NCI-H2029 (cell line): ENCODE results near the gene SPON1.
A peak's percentile ranks its signal among the peaks of the same experiment; 100 is the strongest.

Experiments used
- DNase-seq: peaks from one replicate; lab custom pipeline; 2025; lab: John Stamatoyannopoulos, UW

Gene SPON1

DNA sequence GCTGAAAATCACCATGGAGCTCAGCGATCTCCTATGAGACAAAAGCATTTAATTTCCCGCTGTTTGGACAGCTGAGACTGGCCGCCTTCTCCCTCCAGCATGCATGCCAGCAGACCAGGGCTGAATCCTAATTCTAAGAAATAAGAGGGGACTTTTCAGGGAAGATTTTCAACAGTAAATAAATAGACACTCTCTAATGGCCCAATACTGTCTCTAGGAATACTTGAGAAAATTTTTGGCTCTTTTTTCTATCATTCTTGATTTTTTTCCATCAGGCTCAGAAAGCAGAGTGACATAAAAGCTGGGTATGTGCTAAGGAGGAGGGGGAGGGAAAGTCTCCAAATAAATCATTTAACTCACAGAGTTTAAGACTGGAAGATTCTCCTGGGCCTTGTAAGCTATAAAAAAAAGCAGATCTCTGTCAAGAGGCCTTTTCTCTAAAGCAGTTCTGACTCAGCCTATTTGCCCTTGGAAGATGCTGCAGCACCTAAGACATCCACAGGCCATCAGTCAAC, 17.6 kb upstream of the SPON1 start:
- no peak for DNase-seq

DNA sequence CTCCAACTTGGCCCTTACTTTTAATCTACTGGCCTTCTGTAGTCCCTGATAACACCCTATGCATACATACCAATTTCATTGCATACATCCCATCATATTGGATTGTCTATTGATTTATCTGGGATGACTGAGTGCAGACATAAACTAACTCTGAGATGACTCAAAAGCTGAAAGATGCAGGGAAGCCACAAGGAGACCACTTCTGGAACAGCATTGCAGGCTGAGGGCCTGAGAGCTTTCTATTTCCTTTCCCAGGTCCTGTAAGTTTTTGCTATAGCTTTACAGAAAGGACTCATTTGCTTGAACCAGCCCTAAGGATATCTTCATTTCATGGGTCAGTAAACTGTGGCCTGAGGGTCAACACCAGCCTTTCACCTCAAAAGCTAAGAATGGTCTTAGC, 15.1 kb upstream of the SPON1 start:
- DNase-seq: no peak

DNA sequence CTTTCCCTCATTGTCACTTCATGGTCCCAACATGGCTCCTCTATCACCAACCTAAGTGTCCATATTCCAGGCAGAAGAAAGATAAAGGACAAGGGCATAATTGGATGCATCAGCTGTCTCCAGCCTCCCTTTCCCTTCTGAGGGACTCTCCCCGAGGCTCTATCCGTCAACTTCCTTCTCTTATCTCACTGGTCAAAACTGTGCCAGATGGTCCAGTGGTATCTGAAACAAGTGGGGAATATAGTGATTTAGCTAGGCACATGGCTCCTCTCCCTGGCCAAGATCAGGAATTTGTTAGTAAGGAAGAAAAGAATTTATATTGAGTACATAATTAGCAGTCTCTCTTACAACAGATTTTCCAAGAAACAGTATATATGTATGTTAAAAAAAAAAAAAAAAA, 12.6 kb upstream of the SPON1 start:
- DNase-seq: no peak

DNA sequence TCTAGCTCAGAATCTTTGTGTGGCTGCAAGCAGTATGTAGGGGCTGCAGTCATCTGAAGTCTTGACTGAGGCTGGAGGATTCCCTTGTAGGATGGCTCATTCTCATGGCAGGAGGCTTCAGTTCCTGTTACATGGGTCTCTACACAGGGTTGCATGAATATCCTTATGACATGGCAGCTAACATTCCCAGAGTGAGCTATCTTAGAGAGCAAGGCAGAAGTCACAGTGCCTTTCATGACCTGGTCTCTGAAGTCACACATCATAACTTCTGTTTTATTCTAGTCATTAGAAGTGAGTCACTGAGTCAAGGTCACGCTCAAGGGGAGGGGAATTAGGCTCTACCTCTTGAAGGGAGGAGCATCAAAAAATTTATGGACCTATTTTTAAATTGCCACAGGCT, 10.3 kb upstream of the SPON1 start:
- no peak for DNase-seq

DNA sequence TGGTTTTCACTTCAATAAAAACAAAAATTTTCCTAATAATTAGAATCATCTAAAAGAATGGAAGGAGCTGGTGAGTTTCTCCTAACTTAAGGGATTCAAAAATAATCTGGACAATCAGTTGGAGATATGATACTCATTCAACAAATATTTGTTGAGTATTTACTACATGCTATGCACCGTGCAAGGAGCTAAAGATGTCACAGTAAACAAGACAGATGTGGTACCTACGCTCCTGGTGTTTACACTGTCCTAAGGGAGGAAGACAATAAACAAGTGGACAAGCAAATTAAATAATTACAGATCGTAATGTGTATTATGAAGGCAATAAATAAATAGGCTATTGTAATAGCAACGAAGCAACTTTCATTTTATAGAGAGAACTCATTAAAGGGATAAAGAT, 9.9 kb upstream of the SPON1 start:
- no peak for DNase-seq

DNA sequence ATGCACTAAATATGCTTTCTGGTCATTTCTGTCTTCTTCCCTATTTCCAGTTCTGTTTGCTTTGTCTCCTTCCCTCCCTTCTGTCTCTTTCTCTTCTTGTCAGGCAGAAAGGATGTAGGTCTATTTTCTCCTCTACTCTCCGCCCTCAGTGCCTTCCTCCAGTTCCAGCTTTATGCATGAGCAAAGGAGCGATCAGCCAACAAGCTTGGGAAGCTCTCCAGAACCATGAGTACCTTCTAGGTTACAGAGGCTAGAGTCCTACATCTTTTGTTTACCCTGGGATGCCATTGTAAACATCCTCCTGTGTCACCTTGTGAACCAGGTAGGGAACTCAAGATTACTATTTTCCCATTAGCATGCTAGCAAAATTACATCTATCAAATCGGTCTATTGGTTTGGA, 7.9 kb upstream of the SPON1 start:
- DNase-seq: peak; percentile 75

DNA sequence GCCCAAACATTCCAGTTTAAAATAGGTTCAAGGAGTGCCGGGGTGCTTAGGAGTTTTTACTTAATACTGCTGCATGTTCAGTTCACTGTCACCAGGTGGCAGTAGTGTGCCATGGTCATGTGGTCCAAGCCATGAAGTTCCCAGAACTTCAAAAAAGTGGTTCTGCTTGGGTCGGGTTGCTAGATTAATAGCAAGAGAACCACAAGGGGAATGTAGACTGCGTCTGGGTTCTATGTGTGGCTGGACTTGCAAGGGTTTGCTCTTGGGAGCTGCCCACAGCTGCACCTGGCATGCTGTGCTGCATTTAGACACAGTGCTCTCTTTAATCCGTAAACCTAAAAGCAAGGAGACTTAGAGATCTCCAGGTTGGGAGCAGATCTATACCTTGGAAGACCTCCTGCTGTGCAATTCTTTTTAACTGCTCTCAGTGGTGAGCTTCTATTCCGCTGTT, 6.5 kb upstream of the SPON1 start:
- DNase-seq: peak; percentile 38

DNA sequence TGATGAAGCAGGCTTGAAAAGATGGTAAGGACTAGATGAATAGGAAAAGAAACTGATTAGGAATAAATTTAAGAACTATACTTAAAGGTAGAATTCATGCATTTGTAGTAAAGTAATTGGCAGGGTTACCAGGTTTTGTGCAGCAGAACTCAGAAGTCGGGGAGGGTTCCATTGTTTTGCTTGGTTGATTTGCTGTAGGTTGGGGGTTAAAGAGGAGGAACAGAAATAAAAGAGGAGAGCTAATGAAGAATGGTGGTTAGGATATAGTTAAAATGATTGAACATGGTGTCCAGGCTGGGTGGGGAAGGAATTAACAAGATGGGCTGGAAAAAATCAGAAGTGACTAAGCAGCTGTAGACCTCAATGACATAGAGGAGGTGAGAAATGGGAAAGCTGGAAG, 5.5 kb upstream of the SPON1 start:
- no peak for DNase-seq

DNA sequence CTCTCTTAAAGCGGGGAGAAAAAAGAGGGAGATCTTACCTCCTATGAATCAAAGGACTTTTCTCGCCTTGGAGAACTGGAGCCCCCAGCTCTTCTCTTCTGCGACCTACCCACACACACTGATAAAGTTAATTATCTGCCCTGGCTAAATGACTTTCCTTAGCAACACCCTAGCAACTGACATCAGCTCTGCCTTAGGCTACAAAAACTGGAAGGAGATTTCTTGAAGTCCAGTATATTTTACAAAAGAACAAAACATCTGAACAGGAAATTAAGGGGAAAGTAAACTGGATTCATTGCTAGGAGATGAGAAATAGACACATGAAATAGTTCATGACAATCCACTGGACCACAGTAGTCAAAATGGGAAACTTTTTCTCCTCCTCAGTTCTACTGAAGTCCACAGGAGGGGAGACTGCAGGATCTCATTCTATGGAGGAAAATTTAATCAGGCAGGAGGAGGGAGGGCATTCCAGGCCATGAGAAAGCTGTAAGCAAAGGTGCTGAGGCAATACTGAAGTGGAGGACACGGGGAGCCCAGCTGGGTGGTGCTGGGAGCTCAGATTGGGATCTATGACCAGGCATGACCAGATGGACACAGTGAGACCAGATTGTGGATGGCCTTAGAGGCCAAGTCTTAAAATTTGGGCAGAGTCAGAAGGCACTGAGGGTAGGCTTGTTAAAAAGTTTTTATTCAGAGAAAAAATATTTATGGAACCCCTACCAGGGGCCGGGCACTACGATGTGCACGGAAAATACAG, 3.7 kb upstream of the SPON1 start:
- no peak for DNase-seq

DNA sequence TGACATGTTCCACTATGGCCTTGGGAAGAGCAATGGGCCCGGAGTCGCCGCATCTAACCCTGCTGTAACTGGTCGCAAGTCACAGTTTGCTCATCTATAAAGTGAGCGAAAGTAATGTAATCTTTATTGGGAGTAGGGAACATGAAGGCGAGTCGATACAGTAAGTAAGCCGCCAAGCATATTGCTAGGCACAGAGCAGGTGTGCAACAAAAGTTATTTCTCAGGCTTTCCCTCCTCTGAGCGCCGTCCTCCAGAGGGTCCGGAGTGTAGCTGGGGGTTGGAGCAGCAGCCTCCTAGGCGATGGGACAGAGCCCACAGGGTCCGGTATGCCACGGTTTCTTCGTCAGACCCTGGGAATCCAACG, 343 bp upstream of the SPON1 start:
- no peak for DNase-seq

DNA sequence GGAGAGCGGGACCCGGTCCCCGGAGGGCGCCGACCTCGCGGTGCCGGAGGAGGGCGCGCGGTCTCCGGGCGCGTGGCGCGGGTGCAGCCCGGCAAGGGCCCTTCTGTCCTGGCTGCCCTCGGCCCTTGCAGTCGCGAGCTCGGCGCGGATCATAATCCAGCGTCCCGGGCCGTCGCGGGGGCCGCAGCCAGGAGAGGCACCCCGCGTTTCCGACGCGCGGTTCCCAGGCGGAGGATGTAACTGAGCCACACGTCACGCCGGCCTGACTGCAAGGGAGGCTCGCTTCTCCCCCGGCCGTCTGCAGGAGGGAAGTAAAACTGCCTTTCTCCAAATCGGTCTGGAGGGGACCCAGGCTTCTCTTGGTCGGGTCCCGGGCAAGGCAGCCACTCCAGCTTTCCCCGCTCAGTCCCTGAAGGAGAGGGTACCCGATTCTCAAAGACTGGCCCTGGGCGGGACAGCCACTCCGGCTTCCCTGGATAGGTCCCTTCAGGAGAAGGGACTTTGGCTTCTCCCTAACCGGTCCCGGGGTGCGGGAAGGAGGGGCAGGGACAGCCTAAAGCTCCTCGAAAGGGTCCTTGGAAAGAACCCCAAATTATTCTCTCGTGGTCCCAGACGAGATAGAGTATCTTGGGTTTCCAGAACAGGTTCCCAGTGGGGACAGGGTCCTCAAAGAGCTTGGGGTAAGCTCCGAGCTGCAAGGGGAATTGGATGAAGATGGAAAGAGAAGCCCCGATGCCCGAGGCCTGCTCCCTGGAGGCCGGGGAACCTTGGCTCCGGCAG, 836 bp downstream of the SPON1 start:
- no peak for DNase-seq

DNA sequence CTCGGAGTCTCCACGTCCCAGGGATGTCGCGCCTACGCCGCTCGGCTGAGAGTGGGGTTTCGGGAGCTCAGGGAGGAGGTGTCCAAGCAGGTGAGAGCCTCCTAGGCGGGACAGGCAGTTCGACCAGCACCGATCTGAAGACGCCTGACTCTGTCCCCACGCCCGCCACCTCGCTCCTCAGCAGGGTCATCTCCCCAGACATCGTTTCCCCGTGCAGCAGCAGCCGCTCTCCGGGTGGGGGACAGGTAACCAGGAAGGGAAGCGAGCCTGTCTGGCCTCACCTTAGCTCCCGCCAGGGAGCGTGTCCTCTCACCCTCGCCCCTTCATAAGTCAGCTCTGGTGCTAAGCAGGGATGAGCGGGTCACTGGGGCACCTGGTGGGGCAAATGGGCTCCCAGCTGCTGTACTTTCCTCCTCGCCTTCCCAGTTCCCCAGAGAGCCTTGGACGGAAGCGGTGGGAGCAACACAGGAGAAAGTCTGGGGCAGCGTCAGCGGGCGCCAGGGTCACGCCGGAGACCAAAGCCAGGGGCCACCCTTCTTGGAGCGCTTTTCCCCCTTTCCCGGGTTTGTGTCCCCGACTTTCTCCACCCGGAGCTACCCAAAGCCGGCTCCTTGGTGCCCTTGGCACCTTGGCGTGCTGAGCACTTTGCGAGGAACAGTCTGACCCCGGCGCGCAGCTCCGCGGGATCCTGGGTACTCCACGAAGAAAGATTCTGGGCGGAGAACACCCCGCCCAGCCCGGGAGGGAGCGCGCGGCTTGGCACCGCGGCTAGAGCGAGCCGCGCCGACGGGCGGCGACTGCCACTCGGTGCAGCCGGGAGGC, 1.6 kb downstream of the SPON1 start:
- DNase-seq: peak; percentile 31

DNA sequence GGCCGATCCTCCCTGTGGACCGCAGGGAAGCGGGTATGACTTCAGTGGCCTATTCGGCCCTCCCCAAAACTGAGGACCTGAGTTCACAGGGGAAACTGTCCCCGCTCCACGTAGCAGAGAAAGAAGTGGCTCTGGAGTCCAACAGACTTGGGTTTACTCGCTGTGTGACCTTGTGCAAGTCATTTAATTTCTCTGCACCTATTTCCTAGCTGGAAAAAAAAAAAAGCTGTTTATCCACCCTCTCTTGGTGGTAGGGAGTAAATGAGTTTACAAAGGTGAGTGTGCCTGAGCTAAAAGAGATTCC, 2.2 kb downstream of the SPON1 start:
- DNase-seq: no peak

DNA sequence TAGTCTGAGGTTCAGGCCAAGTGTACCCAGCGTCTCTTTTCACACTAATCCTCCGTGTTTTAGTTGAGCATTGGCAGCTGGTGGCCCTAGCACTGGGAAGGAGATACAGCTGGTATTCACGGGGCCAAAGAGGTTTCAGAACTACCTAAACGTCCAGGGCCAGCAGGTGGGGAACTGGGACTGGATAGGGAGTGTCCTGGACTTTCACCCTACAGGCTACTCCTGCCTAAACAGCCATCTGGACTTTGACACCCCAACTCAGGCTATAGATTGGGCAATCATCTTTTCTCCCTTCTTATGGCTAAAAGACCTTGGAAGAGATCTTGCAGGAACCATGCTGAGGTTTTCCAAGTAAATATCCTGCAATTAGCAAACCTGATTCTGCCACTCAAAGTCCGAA, 2.8 kb downstream of the SPON1 start:
- no peak for DNase-seq

DNA sequence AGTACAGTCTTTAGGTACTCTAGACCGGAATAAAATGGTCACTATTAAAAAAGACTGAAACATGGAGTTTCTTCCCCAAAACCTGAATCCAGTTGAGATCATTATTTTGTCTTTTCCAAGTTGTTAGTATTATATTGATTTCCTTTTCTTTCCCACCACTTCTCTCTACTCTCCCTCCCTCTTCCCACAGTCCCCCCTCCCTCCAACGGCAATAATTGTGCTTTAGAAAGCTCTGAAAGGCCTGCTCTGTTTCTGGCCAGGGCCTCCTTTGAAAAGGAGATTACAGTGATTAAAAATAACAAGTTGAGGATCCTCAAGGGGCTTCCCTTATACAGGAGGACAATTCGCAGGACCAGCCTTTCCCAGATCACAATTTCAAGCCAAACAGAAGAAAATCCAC, 3.5 kb downstream of the SPON1 start:
- no peak for DNase-seq

DNA sequence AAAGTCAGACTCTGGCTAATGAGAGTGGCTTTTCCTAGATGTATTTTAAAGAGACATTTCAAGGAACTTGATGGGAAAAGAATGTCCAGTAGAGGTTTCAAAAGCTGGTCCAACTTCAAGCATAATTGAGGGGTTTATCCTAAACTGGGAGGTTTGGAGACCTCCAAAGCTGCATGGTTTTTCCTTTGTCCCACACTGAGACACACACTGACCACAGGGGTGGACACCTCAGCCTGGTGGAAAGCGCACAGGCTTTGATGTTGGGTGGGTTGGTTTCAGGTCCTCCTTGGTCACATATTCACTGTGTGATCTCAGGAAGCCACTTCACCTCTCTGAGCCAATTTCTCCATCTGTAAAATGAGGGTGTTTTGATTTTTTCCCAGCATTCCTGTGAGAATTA, 4.0 kb downstream of the SPON1 start:
- DNase-seq: no peak

DNA sequence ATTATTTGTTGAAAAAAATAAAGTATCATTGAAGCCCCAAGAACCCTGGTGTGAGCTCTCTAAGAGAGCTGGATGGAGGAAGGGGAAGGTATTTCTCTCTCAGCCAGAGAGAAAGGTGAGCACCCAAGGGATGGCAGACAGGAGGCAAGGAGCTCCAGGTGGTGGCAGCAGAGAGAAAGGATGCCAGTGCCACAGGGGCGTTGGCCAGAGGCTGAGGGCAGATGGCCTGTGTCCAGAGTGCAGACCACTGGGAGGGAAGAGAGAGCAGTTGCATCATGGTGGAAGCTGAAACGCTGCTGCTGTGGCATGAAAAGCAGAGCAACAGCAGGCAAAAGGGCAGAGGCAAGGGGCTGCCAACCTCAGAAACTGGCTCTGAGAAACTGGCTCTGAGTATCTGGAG, 8.5 kb downstream of the SPON1 start:
- peak; percentile 56 for DNase-seq

DNA sequence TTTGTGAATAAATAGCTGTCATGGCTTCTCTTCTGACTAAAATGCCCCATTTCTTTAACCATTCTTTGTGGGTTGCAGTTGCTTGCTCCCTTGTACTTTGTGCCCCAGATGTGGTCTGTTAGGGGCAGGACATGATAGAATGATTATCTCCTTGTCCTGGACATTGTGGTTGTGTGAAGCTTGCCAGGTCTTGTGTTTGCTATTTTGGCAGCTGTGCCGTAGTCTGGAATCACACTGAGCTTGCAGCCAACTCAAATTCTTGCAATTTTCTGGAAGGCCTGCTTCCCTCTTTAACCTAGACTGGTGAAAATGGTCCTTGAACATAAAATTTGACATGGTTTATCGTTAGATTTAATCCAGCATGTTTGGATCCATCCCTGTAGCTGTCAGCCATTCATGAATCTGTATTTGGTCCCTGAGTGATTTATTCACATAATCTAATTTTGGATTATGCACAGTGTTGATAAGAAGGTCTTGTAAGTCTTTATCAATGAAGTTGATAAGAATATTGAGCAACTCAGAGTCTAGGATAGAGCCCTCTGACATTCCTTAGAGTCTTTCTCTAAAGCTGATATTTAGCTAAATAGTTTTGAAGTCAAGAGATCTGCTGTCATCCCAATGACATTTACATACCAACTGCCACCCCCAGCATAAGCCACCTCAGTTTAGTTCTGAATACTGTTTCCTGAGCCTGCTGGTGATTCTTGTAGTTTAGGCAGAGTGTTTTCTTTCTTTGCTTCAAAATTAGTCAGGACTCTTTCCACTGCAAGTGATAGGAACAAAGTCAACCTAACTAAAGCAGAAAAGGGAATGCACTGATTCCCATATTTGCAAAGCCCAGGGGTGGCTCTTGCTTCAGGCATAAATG, 9.8 kb downstream of the SPON1 start:
- no peak for DNase-seq

DNA sequence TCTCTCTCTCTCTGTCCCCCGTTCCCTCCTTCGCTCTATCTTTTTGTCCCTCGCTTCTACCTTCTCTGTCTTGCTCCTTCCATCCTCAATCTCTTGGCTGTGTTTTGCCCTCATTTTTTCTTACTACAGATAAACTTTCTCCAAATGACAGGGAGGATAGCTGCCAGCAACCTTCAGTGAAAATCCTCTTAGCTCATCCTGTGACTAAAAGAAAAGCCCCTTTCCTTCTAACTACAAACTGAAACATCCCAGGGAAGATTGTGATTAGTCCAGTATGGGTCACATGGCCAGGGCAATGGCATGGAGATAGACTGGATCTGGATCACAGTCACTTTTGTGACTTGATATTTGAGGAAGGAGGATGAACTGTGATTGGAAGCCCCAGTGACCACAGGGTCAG, 10.4 kb downstream of the SPON1 start:
- no peak for DNase-seq

DNA sequence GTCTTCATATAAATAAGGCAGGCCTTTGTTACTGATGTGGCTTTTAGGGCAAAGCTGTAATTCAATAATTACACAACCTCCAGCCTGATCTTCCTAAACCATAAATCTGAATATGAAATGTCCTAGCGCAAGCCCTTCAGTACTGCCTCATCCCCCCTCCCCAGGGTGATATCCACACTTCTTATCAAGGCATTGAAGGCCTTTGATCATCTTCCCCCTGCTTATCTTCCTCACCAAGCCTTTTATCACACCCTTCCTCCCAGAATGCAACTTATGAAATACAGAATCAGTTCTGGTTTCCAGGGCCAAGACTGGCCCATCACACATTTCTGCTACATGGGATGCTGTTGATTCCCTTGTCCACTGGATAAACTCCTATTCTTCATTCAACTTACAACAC, 12.1 kb downstream of the SPON1 start:
- DNase-seq: no peak

DNA sequence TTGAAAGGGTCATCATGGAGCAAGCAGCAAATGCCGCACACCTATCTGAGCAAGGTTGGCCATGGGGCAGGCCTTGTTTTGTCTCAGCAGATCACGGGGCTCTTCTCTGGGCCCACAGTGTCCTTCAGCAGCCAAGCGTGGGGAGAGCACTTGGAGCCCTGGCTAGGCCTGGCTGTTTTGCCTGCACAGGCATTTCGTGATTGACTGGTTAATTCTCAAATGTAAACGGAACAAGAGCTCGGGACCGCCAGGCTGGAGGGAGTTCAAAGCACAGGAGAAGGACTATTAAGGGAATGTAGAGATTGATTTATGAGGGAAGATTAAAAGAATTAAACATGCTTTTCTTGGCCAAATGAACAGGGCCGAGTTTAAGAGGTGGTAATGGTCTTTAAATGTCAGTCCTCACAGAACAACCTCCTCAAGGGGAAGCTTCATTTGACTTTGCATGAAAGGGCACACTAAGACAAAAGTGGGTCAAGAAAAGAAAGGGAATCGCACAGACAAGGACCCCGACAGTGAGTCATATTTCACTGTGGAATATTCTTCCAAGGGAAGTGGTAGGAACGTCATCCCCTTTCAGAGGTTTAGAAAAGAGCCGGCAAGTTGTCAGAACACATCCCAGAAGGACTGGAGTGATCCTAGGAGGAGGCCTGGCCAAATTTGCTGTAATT, 20.7 kb downstream of the SPON1 start:
- no peak for DNase-seq
